HEK293T (cell line): Measurements from ENCODE around the gene NPAS3.

Source experiments
- CTCF ChIA-PET: fragments of 350-600 bp; formaldehyde crosslinking; extraction: SDS; loops from one replicate; lab custom pipeline; 2021; ENCODE audit warnings: antibody characterized with exemption, inconsistent platforms; lab: Yijun Ruan, JAX
- POLR2A ChIA-PET: fragments of 350-600 bp; formaldehyde crosslinking; extraction: SDS; loops from one replicate; lab custom pipeline; 2020; ENCODE audit warnings: antibody characterized with exemption, inconsistent platforms; lab: Yijun Ruan, JAX
- DNase-seq: peaks from one replicate; pipeline ENCODE4 v3.0.0; 2012; ENCODE audit warnings: mixed read lengths; ENCODE audit errors: extremely low spot score
- ARNT ChIP-seq: fragments of 450-650 bp; IDR thresholded peaks from 2 replicates; pipeline ENCODE4 v1.6.1; 2017; ENCODE audit warnings: mild to moderate bottlenecking
- BHLHE40 ChIP-seq: fragments of 450-650 bp; IDR thresholded peaks from 2 replicates; pipeline ENCODE4 v1.6.1; 2016; ENCODE audit warnings: mild to moderate bottlenecking, moderate library complexity, borderline replicate concordance
- CTBP1 ChIP-seq: fragments of 450-650 bp; IDR thresholded peaks from 2 replicates; pipeline ENCODE4 v1.6.1; 2016; ENCODE audit warnings: borderline replicate concordance
- ELF4 ChIP-seq: fragments of 450-650 bp; IDR thresholded peaks from 2 replicates; pipeline ENCODE4 v1.6.1; 2017; ENCODE audit warnings: antibody characterized with exemption
- FOXA1 ChIP-seq: fragments of 450-650 bp; IDR thresholded peaks from 2 replicates; pipeline ENCODE4 v1.6.1; 2016; ENCODE audit warnings: mild to moderate bottlenecking
- FOXK2 ChIP-seq: fragments of 450-650 bp; IDR thresholded peaks from 2 replicates; pipeline ENCODE4 v1.6.1; 2016; ENCODE audit warnings: mild to moderate bottlenecking
- FOXM1 ChIP-seq: fragments of 450-650 bp; IDR thresholded peaks from 2 replicates; pipeline ENCODE4 v1.6.1; 2017; ENCODE audit warnings: mild to moderate bottlenecking, borderline replicate concordance
- HDGF ChIP-seq: fragments of 450-650 bp; IDR thresholded peaks from 2 replicates; pipeline ENCODE4 v1.6.1; 2017; ENCODE audit warnings: antibody characterized with exemption, borderline replicate concordance
- L3MBTL2 ChIP-seq: fragments of 450-650 bp; conservative IDR thresholded peaks from 2 replicates; pipeline ENCODE4 v1.6.1; 2016; ENCODE audit warnings: mild to moderate bottlenecking
- LEF1 ChIP-seq: fragments of 450-650 bp; IDR thresholded peaks from 2 replicates; pipeline ENCODE4 v1.6.1; 2017; ENCODE audit warnings: mild to moderate bottlenecking, borderline replicate concordance
- NFRKB ChIP-seq: fragments of 450-650 bp; IDR thresholded peaks from 2 replicates; pipeline ENCODE4 v1.6.1; 2016; ENCODE audit warnings: mild to moderate bottlenecking, moderate library complexity
- PKNOX1 ChIP-seq: fragments of 450-650 bp; IDR thresholded peaks from 2 replicates; pipeline ENCODE4 v1.6.1; 2016
- SP1 ChIP-seq: fragments of 450-650 bp; IDR thresholded peaks from 2 replicates; pipeline ENCODE4 v1.6.1; 2017
- SUZ12 ChIP-seq: fragments of 450-650 bp; IDR thresholded peaks from 2 replicates; pipeline ENCODE4 v1.6.1; 2016; ENCODE audit warnings: mild to moderate bottlenecking
- TARDBP ChIP-seq: fragments of 450-650 bp; IDR thresholded peaks from 2 replicates; pipeline ENCODE4 v1.6.1; 2016
- ZNF384 ChIP-seq: fragments of 450-650 bp; IDR thresholded peaks from 2 replicates; pipeline ENCODE4 v1.6.1; 2016

NPAS3 gene

GRCh38 chr14:33019346-33019745 lies 80.7 kb downstream of the NPAS3 start:
- TF ChIP-seq TARDBP (no peak), HDGF (no peak), ELF4 (no peak), FOXM1 (no peak), FOXK2 (no peak), LEF1 (no peak), CTBP1 (no peak), SUZ12 (no peak), SP1 (no peak), PKNOX1 (no peak), NFRKB (no peak), BHLHE40 (no peak), ARNT (no peak)
- DNase-seq = no peak
- CTCF ChIA-PET = no interaction called here
- POLR2A ChIA-PET = no interaction called here

DNA sequence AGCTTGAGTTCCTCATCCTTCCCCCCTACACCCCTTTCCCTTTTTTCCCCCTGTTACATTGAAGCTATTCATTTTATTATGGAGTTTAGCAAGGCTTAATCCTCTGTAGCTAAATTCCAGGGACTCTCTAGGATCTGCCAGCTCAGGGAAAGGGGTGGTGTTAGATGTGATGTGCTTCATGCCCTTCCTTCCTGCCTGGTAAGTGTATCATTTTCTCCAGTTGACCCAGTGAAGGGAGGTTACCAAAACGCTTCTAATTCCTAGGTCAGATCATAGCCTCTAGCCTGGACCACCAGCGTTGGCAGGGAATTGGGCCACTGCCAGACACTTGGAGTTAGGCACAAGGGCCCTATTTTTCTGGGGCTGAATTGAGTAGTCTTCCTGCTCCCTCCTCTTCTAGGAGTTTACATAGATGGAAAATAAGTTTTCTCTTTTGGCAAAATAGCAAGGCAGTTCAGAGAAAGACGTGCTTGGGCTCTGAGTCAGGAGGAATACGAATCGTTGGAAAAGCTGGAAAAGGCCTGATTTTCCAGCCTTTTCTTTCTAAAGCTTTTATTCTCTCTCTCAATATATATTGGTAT lies 88.3 kb downstream of the NPAS3 start:
- DNase-seq = no peak
- ChIA-PET POLR2A (no interaction called here), CTCF (no interaction called here)
- no peak for TF ChIP-seq FOXM1
- TF ChIP-seq ARNT = no peak
- TF ChIP-seq ZNF384 = no peak
- TF ChIP-seq FOXK2 = no peak
- TF ChIP-seq TARDBP = no peak
- no peak for TF ChIP-seq SP1
- no peak for TF ChIP-seq ELF4
- TF ChIP-seq CTBP1 = no peak

- ChIA-PET CTCF (no interaction called here), POLR2A (no interaction called here)
- no peak for DNase-seq
- TF ChIP-seq LEF1 = no peak
- no peak for TF ChIP-seq ARNT
- no peak for TF ChIP-seq CTBP1
- TF ChIP-seq ELF4 = no peak
- TF ChIP-seq BHLHE40 = no peak
- no peak for TF ChIP-seq TARDBP
- no peak for TF ChIP-seq PKNOX1
- TF ChIP-seq FOXM1 = no peak
Observed at GRCh38 chr14:33029511-33029910, 90.8 kb downstream of the NPAS3 start.

- ChIA-PET CTCF (no interaction called here), POLR2A (no interaction called here)
- TF ChIP-seq ZNF384 (no peak), SP1 (no peak), NFRKB (no peak), HDGF (no peak), FOXA1 (no peak)
- no peak for DNase-seq
Observed at GRCh38 chr14:33030386-33030785, 91.7 kb downstream of the NPAS3 start.

DNA sequence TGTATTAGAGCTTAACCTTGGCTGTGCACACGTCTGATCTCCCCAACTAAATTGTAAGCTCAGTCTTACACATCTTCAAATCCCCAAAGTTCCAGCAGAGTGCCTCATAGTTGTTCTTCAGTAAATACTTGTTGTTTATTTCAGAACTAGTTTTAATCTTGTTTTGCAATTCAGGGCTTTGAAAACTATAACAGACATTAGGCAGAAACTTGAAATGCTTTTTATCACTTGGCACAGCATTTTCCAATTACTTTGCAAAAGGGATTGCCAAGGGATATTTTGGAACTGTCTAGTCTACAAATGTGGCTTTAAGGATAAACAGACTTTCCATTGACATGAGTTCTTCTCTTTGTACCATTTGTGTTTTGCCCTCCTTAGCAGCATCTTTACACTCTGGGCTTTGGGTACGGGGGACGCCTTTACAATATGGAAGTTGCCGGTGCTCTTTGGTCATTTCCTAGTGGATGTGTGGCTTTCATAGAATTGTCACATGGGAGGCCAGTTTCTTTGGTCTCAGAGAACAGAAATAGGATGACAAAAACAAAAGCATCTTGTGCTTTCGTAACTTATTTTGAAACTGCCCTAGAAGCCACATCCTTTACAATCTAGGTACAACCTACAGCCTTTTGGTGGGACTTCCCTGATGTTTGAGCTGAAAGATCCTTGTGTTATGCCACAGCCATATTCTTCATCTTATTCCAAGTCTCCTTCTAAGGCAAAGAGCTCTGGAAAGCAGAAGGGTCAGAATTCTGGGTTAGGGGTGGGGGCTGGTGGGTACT lies 96.9 kb downstream of the NPAS3 start:
- CTCF ChIA-PET = no interaction called here
- TF ChIP-seq ELF4 (no peak), ARNT (no peak), L3MBTL2 (no peak), SP1 (no peak), HDGF (no peak), CTBP1 (no peak), NFRKB (no peak), SUZ12 (no peak), FOXK2 (no peak), ZNF384 (no peak), LEF1 (no peak), BHLHE40 (no peak), TARDBP (no peak), PKNOX1 (no peak), FOXA1 (no peak), FOXM1 (no peak)
- DNase-seq = no peak
- POLR2A ChIA-PET = no interaction called here

DNA sequence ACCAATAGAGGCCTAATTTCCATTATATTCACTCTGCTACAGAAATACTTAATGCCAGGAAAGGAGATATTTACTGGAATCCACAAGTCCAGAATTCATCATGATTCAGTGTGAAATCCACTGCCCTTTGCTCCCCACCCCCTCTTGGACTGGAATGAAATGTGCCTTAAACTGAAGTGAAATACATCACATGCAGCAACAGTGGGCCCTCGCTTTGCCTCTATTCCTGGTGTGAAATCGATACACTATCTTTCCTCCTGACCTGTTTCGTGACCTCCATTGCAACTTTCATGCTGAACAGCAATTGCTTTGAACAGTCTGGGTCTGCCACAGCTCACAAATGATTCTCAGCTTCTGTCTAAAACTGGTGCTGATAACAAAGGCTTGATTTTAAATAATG lies 100.6 kb downstream of the NPAS3 start:
- TF ChIP-seq CTBP1 = no peak
- no peak for TF ChIP-seq TARDBP
- no peak for TF ChIP-seq ZNF384
- TF ChIP-seq ARNT = no peak
- no peak for TF ChIP-seq SP1
- no peak for TF ChIP-seq FOXA1
- no peak for TF ChIP-seq FOXK2
- TF ChIP-seq L3MBTL2 = no peak
- no peak for TF ChIP-seq NFRKB
- no peak for TF ChIP-seq ELF4
- TF ChIP-seq PKNOX1 = no peak
- TF ChIP-seq BHLHE40 = no peak
- no peak for TF ChIP-seq HDGF
- no peak for TF ChIP-seq LEF1
- TF ChIP-seq SUZ12 = no peak
- no peak for TF ChIP-seq FOXM1
- POLR2A ChIA-PET = no interaction called here
- CTCF ChIA-PET = no interaction called here
- DNase-seq = no peak
